GM12878 (cell line): Measurements from ENCODE around the gene SLFN13. TPM values are rescaled to one million over a fixed set of nuclear protein-coding genes. Genes with fewer than 3 reads are reported as not detected.

Experiments used
- ATAC-seq: fragments of 200-7000 bp; cut with Tn5 transposase; 3 replicates; pipeline ENCODE4 v1.9.1; 2020; ENCODE audit warnings: mild to moderate bottlenecking, moderate library complexity
- BruUV-seq: library from RNA; stranded (reverse); fragments of 400-500 nt; replicated peaks from 2 replicates; lab custom pipeline; 2021; lab: Mats Ljungman, UMichigan
- CTCF ChIA-PET: fragments of 300-600 bp; sonication (Branson Sonifier 250); formaldehyde crosslinking; extraction: SDS; loops from one replicate; lab custom pipeline; 2021; ENCODE audit warnings: inconsistent platforms; lab: Yijun Ruan, JAX
- POLR2A ChIA-PET: fragments of 350-600 bp; formaldehyde crosslinking; extraction: SDS; loops from one replicate; lab custom pipeline; 2021; ENCODE audit warnings: inconsistent platforms; lab: Charles Lee
- RAD21 ChIA-PET: fragments of 300-600 bp; sonication (Branson Sonifier 250); formaldehyde crosslinking; loops from one replicate; lab custom pipeline; 2023; ENCODE audit warnings: antibody characterized with exemption; ENCODE audit not compliant: unreplicated experiment; lab: Charles Lee
- SMC1A ChIA-PET: fragments of 300-600 bp; sonication (Branson Sonifier 250); formaldehyde crosslinking; loops from one replicate; lab custom pipeline; 2023; ENCODE audit not compliant: unreplicated experiment, uncharacterized antibody; lab: Charles Lee
- DNase-seq: peaks from one replicate; pipeline ENCODE4 v3.0.0-alpha.2; 2011; ENCODE audit warnings: low read depth, low spot score
- FAIRE-seq: peaks from 3 replicates; lab custom pipeline; 2011; peaks lifted over from hg19 to GRCh38; lab: Jason Lieb, UNC
- H2AFZ ChIP-seq: 2 replicates; pipeline ENCODE4 v1.6.0; 2011; ENCODE audit warnings: low read depth, low read length, control low read depth; ENCODE audit not compliant: control insufficient read depth
- H3K27ac ChIP-seq: 2 replicates; pipeline ENCODE4 v1.5.1; 2011; ENCODE audit warnings: control low read depth; ENCODE audit not compliant: control insufficient read depth, insufficient read depth
- H3K27me3 ChIP-seq, 2 experiments: replicated peaks in 1 of 2; 2 replicates each; pipeline versions ENCODE4 v1.6.0 to v1.6.1; 2011; ENCODE audit warnings: low read length in 1 of 2; ENCODE audit not compliant: control insufficient read depth in 2 of 2, insufficient read depth in 2 of 2
- H3K36me3 ChIP-seq, 2 experiments: 2 replicates each; pipeline ENCODE4 v1.5.1; 2011; ENCODE audit warnings: low read length in 1 of 2; ENCODE audit not compliant: control insufficient read depth in 2 of 2, insufficient read depth in 2 of 2
- H3K4me1 ChIP-seq: 2 replicates; pipeline ENCODE4 v1.6.1; 2011; ENCODE audit warnings: mild to moderate bottlenecking, low read length, moderate library complexity, mixed read lengths; ENCODE audit not compliant: control insufficient read depth, insufficient read depth
- H3K4me2 ChIP-seq: 2 replicates; pipeline ENCODE4 v1.6.0; 2011; ENCODE audit warnings: control low read depth; ENCODE audit not compliant: control insufficient read depth, insufficient read depth
- H3K4me3 ChIP-seq: fragments of 200-600 bp; sonication (generic); 2 replicates; pipeline ENCODE4 v1.5.1; 2016
- H3K79me2 ChIP-seq: 2 replicates; pipeline ENCODE4 v1.6.0; 2011; ENCODE audit warnings: low read length; ENCODE audit not compliant: control insufficient read depth, insufficient read depth
- H3K9ac ChIP-seq: 2 replicates; pipeline ENCODE4 v1.8.0; 2011; ENCODE audit warnings: low read length, control low read depth, mixed read lengths; ENCODE audit not compliant: control insufficient read depth, insufficient read depth
- H3K9me3 ChIP-seq: replicated peaks from 3 replicates; pipeline ENCODE4 v1.5.1; 2011; ENCODE audit warnings: mild to moderate bottlenecking, low read length; ENCODE audit not compliant: control insufficient read depth, insufficient read depth
- H4K20me1 ChIP-seq: 2 replicates; pipeline ENCODE4 v1.6.0; 2011; ENCODE audit not compliant: control insufficient read depth, insufficient read depth
- BMI1 ChIP-seq: fragments of 450-650 bp; IDR thresholded peaks from 2 replicates; pipeline ENCODE4 v1.6.1; 2016; ENCODE audit warnings: mild to moderate bottlenecking, moderate library complexity, borderline replicate concordance
- E2F8 ChIP-seq: fragments of 450-650 bp; IDR thresholded peaks from 2 replicates; pipeline ENCODE4 v1.6.1; 2018; ENCODE audit warnings: mild to moderate bottlenecking, low read depth, moderate library complexity; ENCODE audit not compliant: partially characterized antibody
- EED ChIP-seq: sonication (generic); IDR thresholded peaks from 2 replicates; pipeline ENCODE4 v1.6.1; 2016; ENCODE audit warnings: antibody characterized with exemption, low read depth
- ETV6 ChIP-seq, 2 experiments: fragments of 450-650 bp in 1 of 2; IDR thresholded peaks in 1 of 2; conservative IDR thresholded peaks in 1 of 2; 2 replicates each; pipeline ENCODE4 v1.6.1; 2014; ENCODE audit warnings: antibody characterized with exemption in 1 of 2, borderline replicate concordance in 1 of 2, low read depth in 1 of 2, mild to moderate bottlenecking in 1 of 2, moderate library complexity in 1 of 2
- HDAC2 ChIP-seq: fragments of 200-600 bp; sonication (generic); IDR thresholded peaks from 2 replicates; pipeline ENCODE4 v1.6.1; 2017
- MTA3 ChIP-seq: IDR thresholded peaks from 2 replicates; pipeline ENCODE4 v1.6.1; 2012; ENCODE audit warnings: low read length, inconsistent platforms, borderline replicate concordance
- PAX5 ChIP-seq: IDR thresholded peaks from 2 replicates; pipeline ENCODE4 v1.6.1; 2011; ENCODE audit warnings: low read depth, low read length, borderline replicate concordance
- POLR2AphosphoS5 ChIP-seq: IDR thresholded peaks from 2 replicates; pipeline ENCODE4 v1.6.1; 2011; ENCODE audit warnings: mild to moderate bottlenecking, low read length, inconsistent platforms
- SP1 ChIP-seq: IDR thresholded peaks from one replicate; pipeline ENCODE4 v1.6.1; 2011; ENCODE audit warnings: low read depth, low read length
- YY1 ChIP-seq: IDR thresholded peaks from 2 replicates; pipeline ENCODE4 v1.6.1; 2011; ENCODE audit warnings: low read depth, mild to moderate bottlenecking, low read length
- ZNF274 ChIP-seq: IDR thresholded peaks from one replicate; pipeline ENCODE4 v1.8.0; 2011; ENCODE audit not compliant: insufficient read length, insufficient read depth
- WGBS: methylation state at CpG from one replicate; pipeline ENCODE4 v1.1.6; 2016; ENCODE audit warnings: low lambda C conversion rate; ENCODE audit not compliant: insufficient replicate concordance, insufficient coverage; ENCODE audit errors: missing lambda C conversion rate; 5-methylcytosine and 5-hydroxymethylcytosine counted together
- in situ Hi-C: fragments of 300-500 bp; cut with MboI; formaldehyde crosslinking; loops from 9 replicates; pipeline ENCODE4 v1.14.3; 2018; ENCODE audit warnings: mixed read lengths
- intact Hi-C: fragments of 100-400 bp; cut with micrococcal nuclease; formaldehyde crosslinking; loops from one replicate; pipeline ENCODE4 v1.14.2; 2022; ENCODE audit not compliant: unreplicated experiment
- polyA plus RNA-seq, 11 experiments: library from polyadenylated mRNA; depleted of rRNA in 4 of 11; unstranded in 6 of 11; stranded (reverse) in 5 of 11; fragments of >200 nt; fragmentation: Nextera tagmentation in 4 of 11; fragmentation: Illumina TruSeq in 1 of 11; extraction: Ambion mirVana in 4 of 11; extraction: Trizol in 1 of 11; gene quantifications; 1 replicate in 1 of 11; 2 replicates in 10 of 11; pipeline versions ENCODE4 v1.2.1 to v1.2.3, GENCODE V29; 2011 to 2016; ENCODE audit warnings: inconsistent platforms in 2 of 11, missing spikeins in 2 of 11, low read depth in 1 of 11
- total RNA-seq, 4 experiments: library from RNA; depleted of rRNA in 3 of 4; stranded (reverse); fragments of >200 nt in 3 of 4; fragmentation: Illumina TruSeq in 1 of 4; extraction: Trizol in 1 of 4; gene quantifications; 2 replicates each; pipeline versions ENCODE4 v1.2.1 to v1.2.3, GENCODE V29; 2013 to 2021
- TF ChIP-seq, protein P1 (sequence below): fragments of 450-650 bp; IDR thresholded peaks from 2 replicates; pipeline ENCODE4 v1.6.1; 2016; ENCODE audit warnings: mild to moderate bottlenecking

Gene SLFN13
- total and polyA plus RNA-seq, 10 of the 15 experiments (the other 5 are each of a cell fraction or from before 2014, with no cell fraction given), result 12.4 to 82.4 (median 61.9) TPM

DNA sequence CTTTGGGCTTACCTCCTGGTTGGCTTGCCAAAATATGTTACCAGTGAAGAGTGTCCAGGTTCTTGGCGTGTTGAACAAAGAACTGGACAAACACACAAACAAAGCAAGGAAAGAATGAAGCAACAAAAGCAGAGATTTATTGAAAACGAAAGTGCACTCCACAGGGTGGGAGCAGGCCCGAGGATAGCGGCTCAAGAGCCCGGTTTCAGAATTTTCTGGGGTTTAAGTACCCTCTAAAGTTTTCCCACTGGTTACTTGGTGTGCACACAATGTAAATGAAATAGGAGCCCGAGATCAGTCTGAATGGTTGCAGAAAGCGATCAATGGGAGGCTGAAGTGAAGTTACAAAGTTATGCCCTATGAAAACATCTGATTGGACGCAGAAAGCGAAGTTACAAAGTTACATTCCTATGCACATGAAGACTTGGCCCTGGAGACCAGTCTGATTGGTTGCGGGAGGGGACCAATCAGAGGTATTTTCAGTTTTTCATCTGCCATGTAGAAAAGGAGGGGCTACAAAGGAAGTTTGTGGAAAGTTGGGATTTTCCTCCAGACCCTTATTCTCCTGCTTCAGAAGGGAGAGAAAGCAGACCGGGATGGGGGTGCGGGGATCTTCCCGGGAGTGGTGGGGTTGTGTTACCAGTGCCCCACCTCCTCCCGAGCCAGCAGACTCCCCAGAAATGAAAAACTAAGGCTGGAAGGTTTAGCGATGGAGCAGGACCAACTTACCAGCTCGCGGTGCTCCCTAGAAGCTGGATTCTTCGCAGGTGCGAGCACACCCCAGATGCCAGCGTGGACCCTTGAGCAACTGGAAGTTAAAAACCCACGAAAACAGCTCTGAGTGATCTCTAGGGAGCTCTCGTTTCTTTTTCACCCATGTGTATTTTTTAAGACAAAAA, 16.1 kb downstream of the SLFN13 start, which contains the start of gene SLFN12 (continued):
- TF ChIP-seq MTA3, result 0 out of 2 replicates have a peak, but pooled peaks have one; percentile 9
- TF ChIP-seq, protein P1, sequence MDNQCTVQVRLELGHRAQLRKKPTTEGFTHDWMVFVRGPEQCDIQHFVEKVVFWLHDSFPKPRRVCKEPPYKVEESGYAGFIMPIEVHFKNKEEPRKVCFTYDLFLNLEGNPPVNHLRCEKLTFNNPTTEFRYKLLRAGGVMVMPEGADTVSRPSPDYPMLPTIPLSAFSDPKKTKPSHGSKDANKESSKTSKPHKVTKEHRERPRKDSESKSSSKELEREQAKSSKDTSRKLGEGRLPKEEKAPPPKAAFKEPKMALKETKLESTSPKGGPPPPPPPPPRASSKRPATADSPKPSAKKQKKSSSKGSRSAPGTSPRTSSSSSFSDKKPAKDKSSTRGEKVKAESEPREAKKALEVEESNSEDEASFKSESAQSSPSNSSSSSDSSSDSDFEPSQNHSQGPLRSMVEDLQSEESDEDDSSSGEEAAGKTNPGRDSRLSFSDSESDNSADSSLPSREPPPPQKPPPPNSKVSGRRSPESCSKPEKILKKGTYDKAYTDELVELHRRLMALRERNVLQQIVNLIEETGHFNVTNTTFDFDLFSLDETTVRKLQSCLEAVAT, result no peak
- no peak for TF ChIP-seq PAX5
- TF ChIP-seq SP1, result peak; percentile 70
- peak; percentile 53; the same call in 1 of the 2 replicates for TF ChIP-seq POLR2AphosphoS5
- peak; percentile 53 for TF ChIP-seq EED
- TF ChIP-seq YY1, result 0 out of 2 replicates have a peak, but pooled peaks have one; percentile 12
- TF ChIP-seq HDAC2, result 0 out of 2 replicates have a peak, but pooled peaks have one; percentile 55
- TF ChIP-seq, all 136 proteins: peak for 19

DNA sequence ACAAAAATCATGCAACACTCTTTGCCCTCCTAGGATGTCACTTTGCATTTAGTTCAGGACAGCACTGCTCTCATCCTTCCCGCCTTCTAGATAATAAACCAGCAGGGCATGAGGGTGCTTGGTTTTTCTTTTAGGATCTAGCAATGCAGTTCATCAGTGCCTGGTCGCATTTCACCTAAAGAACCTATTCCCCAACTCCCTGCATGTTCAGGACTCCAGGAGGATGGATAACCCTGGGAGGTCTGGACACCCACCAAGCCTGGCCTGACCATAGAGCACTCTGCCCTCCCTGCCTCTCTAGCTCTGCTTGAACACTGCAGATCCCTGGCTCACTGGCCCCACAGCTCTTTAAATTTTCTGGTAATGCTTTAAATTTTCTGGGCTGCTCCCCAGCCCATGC, 18.9 kb downstream of the SLFN13 start:
- ATAC-seq (no peak), FAIRE-seq (no peak), DNase-seq (no peak)
- H2AFZ ChIP-seq, result no peak overlapping the region
- ChIA-PET SMC1A (interaction anchor here (1.1 to 3.9 kb wide), 10 partner anchors 9 to 117 kb away, joined by 3 to 23 read pairs (median 4); partner anchors contain the start of gene SLFN13), CTCF (interaction anchor here (0.8 to 3.3 kb wide), 5 partner anchors 18 to 118 kb away, joined by 3 to 15 read pairs (median 6); partner anchors contain the start of gene SLFN13), POLR2A (interaction anchor here (1.1 to 1.5 kb wide), 6 partner anchors 9 to 108 kb away, joined by 3 read pairs; partner anchors contain the start of gene SLFN13), RAD21 (interaction anchor here (0.8 kb wide), 1 partner anchor 105 kb away, joined by 3 read pairs; no protein-coding TSS in a partner anchor)
- H3K4me3 ChIP-seq, result peak overlapping the region; percentile 4; the same call in 1 of the 2 replicates
- H3K36me3 ChIP-seq, result no peaks in the 10 kb centered on the region; a peak in 1 of 4 replicates
- no peak overlapping the region for H3K27ac ChIP-seq
- no peaks in the 10 kb centered on the region for H3K27me3 ChIP-seq
- in situ Hi-C loops (no loop called here), intact Hi-C loops (loop anchor here (5.0 kb wide), 1 partner anchor 108 kb away; the partner anchor contains the start of gene SLFN12L)
- no peaks in the 10 kb centered on the region for H4K20me1 ChIP-seq
- peaks cover 36% of the 10 kb centered on the region for H3K79me2 ChIP-seq
- no peaks in the 10 kb centered on the region for H3K9me3 ChIP-seq
- no peak overlapping the region for H3K9ac ChIP-seq
- WGBS, result 93% methylated on average over 2 of the region's 2 CpGs
- H3K4me2 ChIP-seq, result no peak overlapping the region
- no TSS peak for BruUV-seq
- peaks cover 16% of the 10 kb centered on the region for H3K4me1 ChIP-seq
- TF ChIP-seq BMI1 (no peak), ETV6 (conservative IDR thresholded peaks at IDR 0.05 in 1 of 2, IDR thresholded peaks at IDR 0.05 in 1 of 2; ENCODE audit: borderline replicate concordance in 1 of 2, low read depth in 1 of 2) (no peak), E2F8 (no peak), ZNF274 (no peak)
